Brain microvascular endothelial cell (primary cell): Measurements from ENCODE around the gene RTP4.

Experiments used
- DNase-seq: peaks from one replicate; pipeline ENCODE4 v3.0.0-alpha.2; 2020
- H3K27ac ChIP-seq: fragments of 250-450 bp; sonication (Bioruptor Pico); 2 replicates; pipeline ENCODE4 v1.5.1; 2020; ENCODE audit warnings: mild to moderate bottlenecking, moderate library complexity
- H3K27me3 ChIP-seq: fragments of 250-450 bp; sonication (Bioruptor Pico); replicated peaks from 2 replicates; pipeline ENCODE4 v1.5.1; 2020; ENCODE audit warnings: mild to moderate bottlenecking
- H3K36me3 ChIP-seq: fragments of 250-450 bp; sonication (Bioruptor Pico); replicated peaks from 2 replicates; pipeline ENCODE4 v1.5.1; 2020; ENCODE audit warnings: mild to moderate bottlenecking
- H3K4me3 ChIP-seq: 2 replicates; pipeline ENCODE4 v1.5.1; 2011; ENCODE audit warnings: low read depth, mild to moderate bottlenecking, control low read depth, low read length, moderate library complexity
- in situ Hi-C: cut with HindIII; loops from 2 replicates; pipeline ENCODE4 v1.10.0; 2017; ENCODE audit warnings: low sequenced_read_pairs, low pct_ligation_motif_present
- TF ChIP-seq, protein P1 (sequence below): IDR thresholded peaks from 2 replicates; pipeline ENCODE4 v1.5.1; 2011; ENCODE audit warnings: low read depth, mild to moderate bottlenecking, moderate library complexity, low read length, control low read depth, inconsistent platforms; ENCODE audit errors: missing control alignments

RTP4 gene

GRCh38 chr3:187323091-187323490 lies 45.1 kb upstream of the RTP4 start:
- Histone ChIP-seq H3K36me3 (no peaks in the 10 kb centered on the region), H3K4me3 (no peak overlapping the region), H3K27me3 (no peaks in the 10 kb centered on the region), H3K27ac (no peak overlapping the region)
- DNase-seq: no peak
- in situ Hi-C loops: no loop called here
- TF ChIP-seq, protein P1, sequence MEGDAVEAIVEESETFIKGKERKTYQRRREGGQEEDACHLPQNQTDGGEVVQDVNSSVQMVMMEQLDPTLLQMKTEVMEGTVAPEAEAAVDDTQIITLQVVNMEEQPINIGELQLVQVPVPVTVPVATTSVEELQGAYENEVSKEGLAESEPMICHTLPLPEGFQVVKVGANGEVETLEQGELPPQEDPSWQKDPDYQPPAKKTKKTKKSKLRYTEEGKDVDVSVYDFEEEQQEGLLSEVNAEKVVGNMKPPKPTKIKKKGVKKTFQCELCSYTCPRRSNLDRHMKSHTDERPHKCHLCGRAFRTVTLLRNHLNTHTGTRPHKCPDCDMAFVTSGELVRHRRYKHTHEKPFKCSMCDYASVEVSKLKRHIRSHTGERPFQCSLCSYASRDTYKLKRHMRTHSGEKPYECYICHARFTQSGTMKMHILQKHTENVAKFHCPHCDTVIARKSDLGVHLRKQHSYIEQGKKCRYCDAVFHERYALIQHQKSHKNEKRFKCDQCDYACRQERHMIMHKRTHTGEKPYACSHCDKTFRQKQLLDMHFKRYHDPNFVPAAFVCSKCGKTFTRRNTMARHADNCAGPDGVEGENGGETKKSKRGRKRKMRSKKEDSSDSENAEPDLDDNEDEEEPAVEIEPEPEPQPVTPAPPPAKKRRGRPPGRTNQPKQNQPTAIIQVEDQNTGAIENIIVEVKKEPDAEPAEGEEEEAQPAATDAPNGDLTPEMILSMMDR: no peak

GRCh38 chr3:187325632-187326031 lies 42.6 kb upstream of the RTP4 start:
- TF ChIP-seq, protein P1: no peak
- Histone ChIP-seq H3K27ac (no peak overlapping the region), H3K36me3 (no peaks in the 10 kb centered on the region), H3K4me3 (no peak overlapping the region), H3K27me3 (no peaks in the 10 kb centered on the region)
- in situ Hi-C loops: no loop called here
- DNase-seq: no peak

GRCh38 chr3:187327845-187328244 lies 40.3 kb upstream of the RTP4 start:
- in situ Hi-C loops: no loop called here
- H3K36me3 ChIP-seq: no peaks in the 10 kb centered on the region
- no peak for DNase-seq
- H3K27me3 ChIP-seq: no peaks in the 10 kb centered on the region
- no peak overlapping the region for H3K27ac ChIP-seq
- TF ChIP-seq, protein P1: no peak
- no peak overlapping the region for H3K4me3 ChIP-seq

DNA sequence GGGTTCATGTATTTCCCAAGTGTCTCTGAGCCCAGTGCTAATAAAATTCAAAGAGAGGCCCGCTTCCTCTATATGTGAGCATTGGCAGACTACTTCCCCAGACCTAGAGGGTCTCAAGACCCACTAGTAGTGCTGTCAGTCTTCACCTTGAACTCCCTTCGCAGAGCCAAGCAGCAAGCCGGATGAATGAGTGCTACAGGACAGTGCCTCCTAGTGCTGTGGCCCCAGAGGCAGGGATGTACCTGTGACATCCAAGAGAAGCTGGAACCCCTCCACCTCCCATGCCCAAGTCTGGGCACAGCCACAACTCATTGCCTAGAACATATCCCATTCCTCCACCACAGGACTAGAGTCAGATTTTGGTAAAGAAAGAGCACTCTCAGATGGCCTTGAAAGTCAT lies 39.5 kb upstream of the RTP4 start:
- DNase-seq: no peak
- no peaks in the 10 kb centered on the region for H3K36me3 ChIP-seq
- no peak overlapping the region for H3K27ac ChIP-seq
- no peak overlapping the region for H3K4me3 ChIP-seq
- no peaks in the 10 kb centered on the region for H3K27me3 ChIP-seq
- in situ Hi-C loops: no loop called here
- TF ChIP-seq, protein P1: no peak

DNA sequence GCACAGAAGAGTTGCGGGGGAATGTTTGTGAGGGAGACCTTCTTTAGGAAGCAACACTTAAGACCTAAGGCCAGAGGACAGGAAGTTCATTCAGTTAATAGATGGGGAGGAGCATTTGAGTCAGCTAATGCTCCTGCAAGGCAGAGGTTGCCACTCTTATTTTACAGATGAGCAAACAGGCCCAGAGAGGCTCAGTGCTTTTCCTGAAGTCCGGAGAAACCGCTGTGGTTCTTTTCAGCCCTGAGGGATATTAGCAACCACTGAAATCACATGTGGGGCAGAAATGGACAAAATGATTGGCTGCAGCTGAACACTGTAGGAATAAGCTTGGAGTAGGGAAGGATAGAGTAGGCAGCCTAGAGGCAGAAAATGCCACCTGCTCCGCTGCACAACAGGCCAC lies 33.3 kb upstream of the RTP4 start:
- Histone ChIP-seq H3K4me3 (no peak overlapping the region), H3K36me3 (no peaks in the 10 kb centered on the region), H3K27ac (no peak overlapping the region), H3K27me3 (no peaks in the 10 kb centered on the region)
- TF ChIP-seq, protein P1: no peak
- in situ Hi-C loops: no loop called here
- no peak for DNase-seq

DNA sequence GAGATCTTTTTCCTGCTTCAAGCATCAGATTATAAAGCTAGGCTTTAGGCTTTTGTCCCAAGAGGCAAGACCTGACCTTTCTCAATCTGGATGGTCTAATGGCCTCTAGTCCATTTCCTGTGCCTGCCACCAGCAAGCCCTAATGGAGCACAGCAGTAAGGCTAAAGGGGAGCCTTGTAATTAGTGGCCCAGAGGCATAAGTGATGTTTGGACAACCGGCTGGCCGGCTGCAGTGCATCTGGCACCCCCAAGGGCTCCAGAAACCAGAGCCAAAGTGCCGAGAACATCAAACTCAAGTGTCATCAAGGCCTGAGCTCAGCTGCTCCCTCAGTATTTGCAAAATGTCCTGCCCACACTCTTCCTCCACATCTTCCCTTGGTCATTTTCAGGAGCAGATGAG lies 31.9 kb upstream of the RTP4 start:
- Histone ChIP-seq H3K27ac (no peak overlapping the region), H3K36me3 (no peaks in the 10 kb centered on the region), H3K27me3 (no peaks in the 10 kb centered on the region), H3K4me3 (no peak overlapping the region)
- no peak for DNase-seq
- in situ Hi-C loops: no loop called here
- TF ChIP-seq, protein P1: no peak
